ENCODE results near the gene SUSD6. TPM values are rescaled to one million over a fixed set of nuclear protein-coding genes. Genes with fewer than 3 reads are reported as not detected.

The SUSD6 gene
- 10 to 100 TPM; 54.4 to 66.3 (median 57.7) TPM for total RNA-seq

- H3K36me3 ChIP-seq = no peaks in the 10 kb centered on the region
- WGBS, 2 donors = 0 to 1% methylated on average over 15 to 37 of the region's 105 CpGs
- DNase-seq (ENCODE audit: low spot score in 2 of 2) = peak; percentile 79 to 84
- peak in 1 of 2 donors; percentile 84 for TF ChIP-seq EP300 (IDR thresholded peaks at IDR 0.05)
- TF ChIP-seq CTCF (IDR thresholded peaks at IDR 0.05) = no peak
- TF ChIP-seq POLR2A (IDR thresholded peaks at IDR 0.05) = peak; percentile 34 to 75
- peaks cover 0 to 58% (median 40%) of the 10 kb centered on the region in 4 donors for H3K4me1 ChIP-seq
- H3K27ac ChIP-seq = peak within 1 kb of the TSS; percentile 86 to 98 (median 98)
- H3K9me3 ChIP-seq = no peaks in the 10 kb centered on the region
- peak within 1 kb of the TSS; percentile 59 to 89 (median 83) for H3K4me3 ChIP-seq
- no peaks in the 10 kb centered on the region for H3K27me3 ChIP-seq
Observed at GRCh38 chr14:69611172-69612013, at the start of gene SUSD6. Gene SUSD6, plus strand, starts transcription at chr14:69611596. Its CDS starts 46,997 bp downstream, at chr14:69658593.

GRCh38 chr14:69561893-69562292, 49.5 kb upstream of the SUSD6 start:
- no peak overlapping the region for H3K4me3 ChIP-seq
- no peak for DNase-seq (ENCODE audit: low spot score in 2 of 2)
- H3K9me3 ChIP-seq = no peaks in the 10 kb centered on the region
- peaks cover 0 to 72% of the 10 kb centered on the region in 2 donors for H3K27me3 ChIP-seq
- H3K36me3 ChIP-seq = no peaks in the 10 kb centered on the region
- H3K4me1 ChIP-seq = no peaks in the 10 kb centered on the region
- no peak for TF ChIP-seq CTCF (IDR thresholded peaks at IDR 0.05)
- no peak for TF ChIP-seq POLR2A (IDR thresholded peaks at IDR 0.05)
- TF ChIP-seq EP300 (IDR thresholded peaks at IDR 0.05) = no peak
- H3K27ac ChIP-seq = no peak overlapping the region

GRCh38 chr14:69567563-69567962, 43.8 kb upstream of the SUSD6 start:
- H3K4me1 ChIP-seq = peaks cover 0 to 16% (median 7%) of the 10 kb centered on the region in 4 donors
- H3K4me3 ChIP-seq = no peak overlapping the region
- no peaks in the 10 kb centered on the region for H3K9me3 ChIP-seq
- peaks cover 0 to 95% of the 10 kb centered on the region in 2 donors for H3K27me3 ChIP-seq
- H3K36me3 ChIP-seq = no peaks in the 10 kb centered on the region
- 81 to 88% methylated on average over 5 of the region's 5 CpGs for WGBS, 2 donors
- H3K27ac ChIP-seq = no peak overlapping the region
- TF ChIP-seq EP300 (IDR thresholded peaks at IDR 0.05) (no peak), CTCF (IDR thresholded peaks at IDR 0.05) (no peak), POLR2A (IDR thresholded peaks at IDR 0.05) (no peak)
- DNase-seq (ENCODE audit: low spot score in 2 of 2) = no peak

GRCh38 chr14:69569859-69570258, 41.5 kb upstream of the SUSD6 start:
- no peaks in the 10 kb centered on the region for H3K9me3 ChIP-seq
- H3K4me3 ChIP-seq = no peak overlapping the region
- H3K4me1 ChIP-seq = peaks cover 0 to 38% (median 25%) of the 10 kb centered on the region in 4 donors
- peaks cover 3 to 97% of the 10 kb centered on the region in 2 donors for H3K27me3 ChIP-seq
- DNase-seq (ENCODE audit: low spot score in 2 of 2) = no peak
- H3K27ac ChIP-seq = no peak overlapping the region
- WGBS, 2 donors = 33 to 47% methylated on average over 2 of the region's 2 CpGs
- no peak for TF ChIP-seq POLR2A (IDR thresholded peaks at IDR 0.05)
- H3K36me3 ChIP-seq = no peaks in the 10 kb centered on the region

- Histone ChIP-seq H3K27me3 (peaks cover 3 to 97% of the 10 kb centered on the region in 2 donors), H3K9me3 (no peaks in the 10 kb centered on the region), H3K27ac (no peak overlapping the region), H3K4me1 (peaks cover 0 to 38% (median 25%) of the 10 kb centered on the region in 4 donors), H3K4me3 (no peak overlapping the region), H3K36me3 (no peaks in the 10 kb centered on the region)
- no peak for DNase-seq (ENCODE audit: low spot score in 2 of 2)
- TF ChIP-seq POLR2A (IDR thresholded peaks at IDR 0.05) = no peak
- no peak for TF ChIP-seq EP300 (IDR thresholded peaks at IDR 0.05)
- TF ChIP-seq CTCF (IDR thresholded peaks at IDR 0.05) = no peak
- WGBS, 2 donors = 88 to 93% methylated on average over 7 of the region's 7 CpGs
Observed at GRCh38 chr14:69570836-69571330, 40.5 kb upstream of the SUSD6 start.
